GM19397 (cell line): ENCODE results near the gene NAB2.

Experiments used
- ATAC-seq: cut with Tn5 transposase; IDR thresholded peaks from one replicate; pipeline ENCODE4 v1.9.1; 2021; ENCODE audit warnings: mild to moderate bottlenecking, moderate library complexity; ENCODE audit not compliant: unreplicated experiment

Gene NAB2

GRCh38 chr12:57093415-57094207 lies 4.7 kb downstream of the NAB2 start:
- ATAC-seq: no peak

DNA sequence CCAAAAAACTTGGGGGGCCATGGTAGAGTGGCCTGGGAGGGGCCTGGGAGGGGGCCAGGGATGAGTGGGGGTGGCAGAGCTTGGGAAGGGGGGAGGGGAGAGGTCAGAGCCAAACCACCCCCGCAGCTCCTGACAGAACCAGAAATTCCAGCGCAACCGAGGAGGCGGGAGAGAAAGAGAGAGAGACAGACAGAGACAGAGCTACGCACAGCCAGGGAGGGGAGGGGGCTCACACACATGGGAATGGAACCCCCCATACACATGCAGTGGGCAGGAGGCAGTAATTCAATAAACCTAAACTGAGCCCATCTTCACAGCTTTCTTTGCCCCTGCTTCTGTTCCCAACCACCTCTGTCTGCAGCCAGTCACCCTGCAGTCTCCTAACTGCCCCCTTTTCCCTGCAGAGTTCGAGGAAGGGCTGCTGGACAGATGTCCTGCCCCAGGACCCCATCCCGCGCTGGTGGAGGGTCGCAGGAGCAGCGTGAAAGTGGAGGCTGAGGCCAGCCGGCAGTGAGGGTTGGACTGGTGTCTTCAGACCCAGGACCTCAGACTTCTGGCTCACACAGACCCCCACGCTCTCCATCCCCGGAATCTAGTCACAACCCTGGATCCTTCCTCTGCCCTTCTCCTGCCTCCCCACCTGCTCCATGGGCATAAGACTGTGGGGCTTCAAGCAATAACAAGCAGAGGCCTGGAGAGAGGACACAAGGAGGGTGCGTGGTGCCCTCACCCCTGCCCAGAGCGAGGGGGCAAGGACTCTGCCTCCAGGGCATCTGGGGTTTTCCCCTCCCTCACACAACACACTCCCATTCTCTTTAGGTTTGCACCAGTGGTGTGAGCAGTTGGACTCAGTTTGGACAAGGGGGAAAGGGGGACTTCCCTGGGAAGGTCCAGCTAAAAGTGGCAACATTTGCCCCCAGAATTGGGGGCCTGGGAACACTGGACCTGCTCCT lies 5.6 kb downstream of the NAB2 start:
- no peak for ATAC-seq

DNA sequence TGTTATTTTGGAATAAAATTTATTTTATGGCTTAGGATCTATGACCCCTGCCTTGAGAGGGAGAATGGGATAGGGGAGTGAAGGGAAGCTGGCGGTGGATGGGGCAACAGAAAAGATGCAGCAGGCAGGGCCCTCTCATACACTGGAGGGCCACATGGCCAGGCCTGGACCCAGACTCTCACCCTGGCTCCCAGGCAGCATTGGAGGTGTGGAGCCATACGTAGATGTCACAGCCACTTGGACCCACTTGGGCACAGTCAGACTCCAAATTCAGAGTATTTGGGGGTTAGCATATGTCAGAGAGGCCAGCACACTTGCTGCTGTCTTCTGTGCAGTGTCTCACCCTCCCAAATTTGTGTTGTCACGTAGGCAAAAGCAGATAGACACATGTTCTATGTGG lies 6.5 kb downstream of the NAB2 start:
- ATAC-seq: no peak

GRCh38 chr12:57096099-57096572 lies 7.2 kb downstream of the NAB2 start:
- ATAC-seq: no peak

GRCh38 chr12:57096748-57097553 lies 8.0 kb downstream of the NAB2 start:
- no peak for ATAC-seq

DNA sequence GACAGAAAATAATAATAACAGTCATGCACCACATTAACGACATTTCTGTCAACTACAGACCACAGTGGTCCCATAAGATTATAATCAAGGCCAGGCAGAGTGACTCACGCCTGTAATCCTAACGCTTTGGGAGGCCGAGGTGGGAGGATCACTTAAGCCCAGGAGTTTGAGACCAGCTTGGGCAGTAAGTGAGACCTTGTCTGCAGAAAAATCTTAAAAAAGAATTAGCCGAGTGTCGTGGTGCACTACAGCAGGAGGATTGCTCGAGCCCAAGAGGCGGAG lies 8.6 kb downstream of the NAB2 start:
- no peak for ATAC-seq

- ATAC-seq: no peak
Measured at GRCh38 chr12:57098546-57098945, 9.6 kb downstream of the NAB2 start.

- ATAC-seq: no peak
Measured at GRCh38 chr12:57099047-57099714, 10.3 kb downstream of the NAB2 start.

DNA sequence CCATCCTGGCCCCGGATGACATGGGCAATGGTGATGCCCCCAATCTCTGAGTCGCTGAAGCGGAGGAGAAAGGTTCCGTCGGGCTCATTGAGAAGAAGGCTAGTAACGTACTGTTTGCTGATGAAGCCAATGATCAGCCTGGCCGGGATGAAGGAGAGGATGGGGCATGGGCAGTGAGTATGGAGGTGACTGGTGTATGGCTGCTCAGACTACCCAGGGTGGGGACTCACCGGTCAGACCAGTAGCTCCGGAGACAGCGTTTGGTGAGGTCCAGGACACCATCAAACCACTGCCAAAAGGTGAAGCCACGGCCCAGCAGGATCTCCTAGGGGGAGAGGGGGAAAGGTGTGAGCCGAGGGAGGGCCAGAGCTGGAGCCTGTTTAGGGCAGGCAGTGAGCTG lies 10.9 kb downstream of the NAB2 start:
- no peak for ATAC-seq

DNA sequence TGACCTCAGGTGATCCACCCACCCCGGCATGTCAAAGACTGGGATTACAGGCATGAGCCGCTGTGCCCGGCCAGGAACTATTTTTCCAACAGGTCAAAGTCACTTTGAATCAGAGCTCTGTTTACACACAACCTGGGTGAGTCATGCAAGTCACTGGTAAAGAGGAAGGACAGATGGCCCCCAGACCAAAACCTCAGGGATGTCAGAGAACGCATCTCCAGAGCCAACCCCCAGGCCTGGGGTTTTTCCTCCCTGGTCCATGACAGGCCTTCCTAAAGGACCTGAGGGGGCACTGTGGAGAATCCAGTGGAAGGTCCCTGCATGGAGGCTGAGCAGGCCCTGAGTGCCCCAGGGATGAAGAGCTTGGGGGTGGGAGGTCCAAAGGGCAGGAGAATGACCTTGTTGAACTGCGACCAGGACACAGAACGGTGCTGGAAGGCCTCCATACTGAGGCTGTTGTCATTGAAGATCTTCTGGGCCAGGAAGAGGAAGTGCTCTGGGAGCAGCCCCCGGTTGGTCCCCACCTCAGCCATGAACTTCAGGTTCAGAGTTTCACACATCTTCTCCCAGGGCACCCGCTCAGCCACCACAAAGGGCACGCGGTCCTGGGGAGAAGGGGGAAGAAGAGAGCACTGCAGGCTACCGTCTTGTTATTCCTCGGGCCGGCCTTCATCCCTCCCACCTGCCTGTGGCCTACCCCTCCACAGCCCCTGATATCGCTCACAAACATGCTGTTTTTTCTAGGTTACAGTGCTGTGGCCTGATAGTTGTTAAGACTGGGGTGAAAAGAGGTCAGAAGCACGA lies 13.2 kb downstream of the NAB2 start:
- no peak for ATAC-seq

GRCh38 chr12:57103856-57104255 lies 14.9 kb downstream of the NAB2 start:
- ATAC-seq: no peak

- no peak for ATAC-seq
Measured at GRCh38 chr12:57104292-57104910, 15.5 kb downstream of the NAB2 start.

- ATAC-seq: no peak
Measured at GRCh38 chr12:57105011-57105753, 16.3 kb downstream of the NAB2 start.

GRCh38 chr12:57106021-57106708 lies 17.3 kb downstream of the NAB2 start:
- no peak for ATAC-seq

DNA sequence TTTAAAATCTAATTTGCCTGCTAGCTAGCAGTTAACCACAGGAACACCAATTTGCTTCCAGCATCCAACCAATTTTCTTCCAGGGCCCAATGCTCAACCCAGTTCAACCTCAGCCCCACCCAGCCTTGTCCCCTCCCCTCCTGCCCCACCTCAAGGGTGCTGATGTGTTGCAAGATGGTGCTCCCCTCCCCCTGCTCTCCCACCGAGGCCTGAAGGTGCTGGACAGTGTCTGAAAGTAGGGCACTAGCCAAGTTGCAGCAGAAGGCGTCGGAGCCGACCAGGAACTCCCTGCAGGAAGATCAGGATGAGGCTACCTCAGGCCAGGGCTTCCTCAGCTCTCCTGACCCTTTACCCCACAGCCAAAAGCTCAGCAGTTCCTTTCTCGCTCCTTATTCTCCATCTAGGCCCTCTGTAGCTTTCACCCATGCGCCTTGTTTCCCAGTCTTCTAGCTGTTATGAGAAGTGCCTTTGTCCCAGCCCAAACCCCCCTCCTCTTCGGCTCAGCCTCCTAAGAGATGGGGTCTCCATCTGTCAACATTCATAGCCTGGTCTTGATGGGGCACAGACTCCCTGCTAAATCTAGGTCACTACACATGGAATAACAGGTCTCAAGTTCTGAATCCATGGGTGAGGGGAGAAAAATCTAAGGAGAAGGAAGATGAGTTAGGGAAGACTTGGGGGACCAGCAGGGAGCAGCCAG lies 18.7 kb downstream of the NAB2 start:
- ATAC-seq: no peak

- ATAC-seq: no peak
Measured at GRCh38 chr12:57109207-57110103, 20.5 kb downstream of the NAB2 start.
